Body of pancreas (tissue), 4 donors: Measurements from ENCODE around the gene DOC2B. TPM values are rescaled to one million over a fixed set of nuclear protein-coding genes. Genes with fewer than 3 reads are reported as not detected.
"Not testable (repeated sequence)": the region's sequence is repeated elsewhere in the genome, so short reads cannot be mapped to it uniquely, and the experiment has no call there.

Experiments
- ATAC-seq: fragments of 150-250 bp; one replicate; pipeline ENCODE4 v1.9.1; 2016
- DNase-seq, 4 donors: peaks; one replicate each; pipeline ENCODE4 v3.0.0-alpha.2; 2019
- H3K27ac ChIP-seq, 4 donors: fragments of 200-600 bp; sonication (generic); 1 replicate in 3 of 4; 2 replicates in 1 of 4; pipeline versions ENCODE4 v1.5.1 to v1.6.1; 2016 to 2019; ENCODE audit warnings: mild to moderate bottlenecking in 1 of 4, mixed read lengths in 1 of 4, moderate library complexity in 1 of 4
- H3K27me3 ChIP-seq, 2 donors: fragments of 200-600 bp; sonication (generic); one replicate each; pipeline ENCODE4 v1.6.0; 2016; ENCODE audit warnings: mild to moderate bottlenecking in 1 of 2
- H3K36me3 ChIP-seq, 2 donors: fragments of 200-600 bp; sonication (generic); replicated peaks in 1 of 2; 2 replicates each; pipeline ENCODE4 v1.5.1; 2016; ENCODE audit warnings: low read depth in 2 of 2; ENCODE audit not compliant: insufficient read depth in 1 of 2
- H3K4me1 ChIP-seq: fragments of 200-600 bp; sonication (generic); one replicate; pipeline ENCODE4 v1.6.0; 2016
- H3K4me3 ChIP-seq, 2 donors: fragments of 200-600 bp; sonication (generic); 1 replicate in 1 of 2; 2 replicates in 1 of 2; pipeline ENCODE4 v1.5.1; 2016 to 2019
- H3K9me3 ChIP-seq, 3 donors: fragments of 200-600 bp; sonication (generic); 1 replicate in 2 of 3; 2 replicates in 1 of 3; pipeline ENCODE4 v1.5.1; 2016
- CTCF ChIP-seq, 7 experiments: fragments of 450-650 bp in 4 of 7; fragments of 200-600 bp in 3 of 7; sonication (generic) in 3 of 7; IDR thresholded peaks; one replicate each; pipeline ENCODE4 v1.5.1; 2016 to 2019; ENCODE audit warnings: antibody characterized with exemption in 7 of 7
- WGBS, 2 donors: methylation state at CpG; one replicate each; pipeline ENCODE4 v1.1.5; 2017; 5-methylcytosine and 5-hydroxymethylcytosine counted together
- intact Hi-C: fragments of 100-400 bp; cut with DNase I; formaldehyde crosslinking; loops from one replicate; pipeline ENCODE4 v1.15.1; 2023
- total RNA-seq, 2 donors: library from RNA; depleted of rRNA; stranded (reverse); fragments of >200 nt; gene quantifications; one replicate each; pipeline ENCODE4 v1.1.0, GENCODE V29; 2016

The DOC2B gene
- total RNA-seq, 2 donors from 2014 or later, result 20.0 to 22.4 TPM

GRCh38 chr17:134332-134785, 47.1 kb downstream of the DOC2B start:
- not testable (repeated sequence) for H3K27ac ChIP-seq, DNase-seq, H3K4me3 ChIP-seq

GRCh38 chr17:133932-134331, 47.5 kb downstream of the DOC2B start:
- H3K4me1 ChIP-seq, H3K9me3 ChIP-seq, H3K27ac ChIP-seq, DNase-seq, ATAC-seq, H3K4me3 ChIP-seq, H3K36me3 ChIP-seq, H3K27me3 ChIP-seq, intact Hi-C loops: not testable (repeated sequence)
- WGBS, 2 donors, result 98% methylated on average over 9 of the region's 40 CpGs; no CpG with 5 or more reads in 1 of the 2 donors

More at GRCh38 chr17:134332-134785, 47.1 kb downstream of the DOC2B start:
- H3K27me3 ChIP-seq, intact Hi-C loops, H3K9me3 ChIP-seq, H3K36me3 ChIP-seq, H3K4me1 ChIP-seq: not testable (repeated sequence)
- 69% methylated on average over 2 of the region's 25 CpGs for WGBS, 2 donors
- peak in 1 of 7 experiments; percentile 8 for TF ChIP-seq CTCF (IDR thresholded peaks at IDR 0.05)
- ATAC-seq, result peak; percentile 45

- H3K9me3 ChIP-seq, H3K27ac ChIP-seq, DNase-seq, H3K36me3 ChIP-seq, H3K4me1 ChIP-seq, intact Hi-C loops, H3K27me3 ChIP-seq, H3K4me3 ChIP-seq, ATAC-seq: not testable (repeated sequence)
- WGBS, 2 donors, result 0 to 2% methylated on average over 3 of the region's 20 CpGs
- TF ChIP-seq CTCF (IDR thresholded peaks at IDR 0.05), result peak in 2 of 7 experiments; percentile 22 to 23
These were observed 63.0 kb downstream of the DOC2B start for GRCh38 chr17:118339-118917.

- no CpG with 5 or more reads among the region's 5 CpGs for WGBS, 2 donors
- H3K4me1 ChIP-seq, H3K36me3 ChIP-seq, intact Hi-C loops, DNase-seq, H3K9me3 ChIP-seq, H3K27ac ChIP-seq, H3K27me3 ChIP-seq, ATAC-seq, H3K4me3 ChIP-seq: not testable (repeated sequence)
These were observed 68.3 kb downstream of the DOC2B start for GRCh38 chr17:113111-113510.

Other genes starting within 250 kb of the DOC2B start
- gene SCGB1C2, start 44.1 kb downstream of the DOC2B start, total RNA-seq, result not detected
- 10 to 100 TPM; 77.1 to 89.5 TPM for gene RPH3AL, start 171.2 kb upstream of the DOC2B start, total RNA-seq